Activated CD4-positive, alpha-beta T cell treated with anti-CD3 and anti-CD28 coated beads, Interleukin-2, amount 10 ng/mL, durations not matched to agents 24 days and 14 days (primary cell): ENCODE measurements around the gene CTNNA3. TPM values are rescaled to one million over a fixed set of nuclear protein-coding genes. Genes with fewer than 3 reads are reported as not detected.

Source experiments
- DNase-seq: peaks from one replicate; pipeline ENCODE4 v3.0.0; 2022
- H3K27ac Mint-ChIP-seq: one replicate; pipeline ENCODE4 v1.8.0; 2022; ENCODE audit warnings: mild to moderate bottlenecking, mixed read lengths
- H3K27me3 Mint-ChIP-seq: one replicate; pipeline ENCODE4 v1.8.0; 2022; ENCODE audit warnings: mixed read lengths
- H3K36me3 Mint-ChIP-seq: one replicate; pipeline ENCODE4 v1.8.0; 2022; ENCODE audit warnings: low read depth, mild to moderate bottlenecking, mixed read lengths
- H3K4me1 Mint-ChIP-seq: one replicate; pipeline ENCODE4 v1.8.0; 2021; ENCODE audit warnings: mixed read lengths
- H3K4me3 Mint-ChIP-seq: one replicate; pipeline ENCODE4 v1.8.0; 2022; ENCODE audit warnings: mild to moderate bottlenecking, moderate library complexity, mixed read lengths
- H3K9me3 Mint-ChIP-seq: one replicate; pipeline ENCODE4 v1.8.0; 2021; ENCODE audit warnings: mixed read lengths
- intact Hi-C: fragments of 100-400 bp; cut with micrococcal nuclease; formaldehyde crosslinking; loops from one replicate; pipeline ENCODE4 v1.15.1; 2023
- total RNA-seq: library from RNA; stranded (reverse); gene quantifications from 2 replicates; pipeline ENCODE4 v1.2.3, GENCODE V29; 2022

The CTNNA3 gene
- total RNA-seq, 1 donor from 2014 or later: not detected

GRCh38 chr10:66927251-66927935, 768.6 kb downstream of the CTNNA3 start:
- Mint-ChIP-seq H3K27ac (no peak overlapping the region), H3K27me3 (peaks cover 38% of the 10 kb centered on the region), H3K36me3 (no peaks in the 10 kb centered on the region), H3K4me1 (peaks cover 2% of the 10 kb centered on the region), H3K9me3 (no peaks in the 10 kb centered on the region), H3K4me3 (no peak overlapping the region)
- no peak for DNase-seq
- intact Hi-C loops: no loop called here

GRCh38 chr10:66926841-66927240, 769.2 kb downstream of the CTNNA3 start:
- peaks cover 38% of the 10 kb centered on the region for H3K27me3 Mint-ChIP-seq
- intact Hi-C loops: no loop called here
- peaks cover 2% of the 10 kb centered on the region for H3K4me1 Mint-ChIP-seq
- H3K27ac Mint-ChIP-seq: no peak overlapping the region
- no peaks in the 10 kb centered on the region for H3K9me3 Mint-ChIP-seq
- H3K36me3 Mint-ChIP-seq: no peaks in the 10 kb centered on the region
- DNase-seq: no peak
- no peak overlapping the region for H3K4me3 Mint-ChIP-seq

- Mint-ChIP-seq H3K4me1 (peaks cover 2% of the 10 kb centered on the region), H3K27ac (no peak within 1 kb of the TSS), H3K9me3 (no peaks in the 10 kb centered on the region), H3K36me3 (no peaks in the 10 kb centered on the region), H3K4me3 (no peak within 1 kb of the TSS), H3K27me3 (peaks cover 36% of the 10 kb centered on the region)
- intact Hi-C loops: no loop called here
- DNase-seq: peak; percentile 71
Observed at GRCh38 chr10:66925896-66926715, 769.9 kb downstream of the CTNNA3 start, which contains the start of gene LRRTM3. Gene LRRTM3 (plus strand): TSS chr10:66926036.

- intact Hi-C loops: no loop called here
- no peak overlapping the region for H3K4me3 Mint-ChIP-seq
- H3K9me3 Mint-ChIP-seq: no peaks in the 10 kb centered on the region
- no peak for DNase-seq
- H3K4me1 Mint-ChIP-seq: peaks cover 2% of the 10 kb centered on the region
- H3K27ac Mint-ChIP-seq: no peak overlapping the region
- H3K36me3 Mint-ChIP-seq: no peaks in the 10 kb centered on the region
- H3K27me3 Mint-ChIP-seq: peaks cover 36% of the 10 kb centered on the region
Observed at GRCh38 chr10:66925373-66925772, 770.6 kb downstream of the CTNNA3 start.

GRCh38 chr10:66924674-66925345, 771.2 kb downstream of the CTNNA3 start:
- H3K4me3 Mint-ChIP-seq: no peak overlapping the region
- intact Hi-C loops: no loop called here

GRCh38 chr10:66919248-66919647, 776.7 kb downstream of the CTNNA3 start:
- no peaks in the 10 kb centered on the region for H3K9me3 Mint-ChIP-seq
- no peaks in the 10 kb centered on the region for H3K4me1 Mint-ChIP-seq
- intact Hi-C loops: no loop called here
- H3K27me3 Mint-ChIP-seq: no peaks in the 10 kb centered on the region
- no peak overlapping the region for H3K27ac Mint-ChIP-seq
- no peak for DNase-seq
- no peak overlapping the region for H3K4me3 Mint-ChIP-seq
- no peaks in the 10 kb centered on the region for H3K36me3 Mint-ChIP-seq

More at GRCh38 chr10:66924674-66925345, 771.2 kb downstream of the CTNNA3 start:
- Mint-ChIP-seq H3K4me1 (peaks cover 2% of the 10 kb centered on the region), H3K27ac (no peak overlapping the region), H3K9me3 (no peaks in the 10 kb centered on the region), H3K27me3 (peaks cover 36% of the 10 kb centered on the region), H3K36me3 (no peaks in the 10 kb centered on the region)
- no peak for DNase-seq

GRCh38 chr10:66917104-66917503, 778.9 kb downstream of the CTNNA3 start:
- DNase-seq: no peak
- Mint-ChIP-seq H3K9me3 (no peaks in the 10 kb centered on the region), H3K4me3 (no peak overlapping the region), H3K4me1 (no peaks in the 10 kb centered on the region), H3K27ac (no peak overlapping the region), H3K36me3 (no peaks in the 10 kb centered on the region), H3K27me3 (no peaks in the 10 kb centered on the region)
- intact Hi-C loops: no loop called here

- Mint-ChIP-seq H3K9me3 (no peaks in the 10 kb centered on the region), H3K4me1 (no peaks in the 10 kb centered on the region), H3K4me3 (no peak overlapping the region), H3K36me3 (no peaks in the 10 kb centered on the region), H3K27me3 (no peaks in the 10 kb centered on the region), H3K27ac (no peak overlapping the region)
- no peak for DNase-seq
- intact Hi-C loops: no loop called here
Observed at GRCh38 chr10:66916030-66916429, 780.0 kb downstream of the CTNNA3 start.

- H3K36me3 Mint-ChIP-seq: no peaks in the 10 kb centered on the region
- H3K27ac Mint-ChIP-seq: no peak overlapping the region
- no peaks in the 10 kb centered on the region for H3K4me1 Mint-ChIP-seq
- H3K4me3 Mint-ChIP-seq: no peak overlapping the region
- DNase-seq: no peak
- H3K27me3 Mint-ChIP-seq: no peaks in the 10 kb centered on the region
- intact Hi-C loops: no loop called here
- H3K9me3 Mint-ChIP-seq: no peaks in the 10 kb centered on the region
Observed at GRCh38 chr10:66910671-66911070, 785.3 kb downstream of the CTNNA3 start.

- intact Hi-C loops: no loop called here
- Mint-ChIP-seq H3K4me1 (no peaks in the 10 kb centered on the region), H3K4me3 (no peak overlapping the region), H3K36me3 (no peaks in the 10 kb centered on the region), H3K27ac (no peak overlapping the region), H3K27me3 (no peaks in the 10 kb centered on the region), H3K9me3 (no peaks in the 10 kb centered on the region)
- no peak for DNase-seq
Observed at GRCh38 chr10:66892871-66893270, 803.1 kb downstream of the CTNNA3 start.

- Mint-ChIP-seq H3K4me1 (no peaks in the 10 kb centered on the region), H3K27me3 (no peaks in the 10 kb centered on the region), H3K4me3 (no peak overlapping the region), H3K27ac (no peak overlapping the region), H3K36me3 (no peaks in the 10 kb centered on the region), H3K9me3 (no peaks in the 10 kb centered on the region)
- DNase-seq: no peak
- intact Hi-C loops: no loop called here
Observed at GRCh38 chr10:66888237-66888636, 807.8 kb downstream of the CTNNA3 start.

GRCh38 chr10:66886848-66887247, 809.1 kb downstream of the CTNNA3 start:
- Mint-ChIP-seq H3K4me1 (no peaks in the 10 kb centered on the region), H3K27ac (no peak overlapping the region), H3K36me3 (no peaks in the 10 kb centered on the region), H3K9me3 (no peaks in the 10 kb centered on the region), H3K27me3 (no peaks in the 10 kb centered on the region), H3K4me3 (no peak overlapping the region)
- DNase-seq: no peak
- intact Hi-C loops: no loop called here

- no peak for DNase-seq
- Mint-ChIP-seq H3K4me3 (no peak overlapping the region), H3K9me3 (no peaks in the 10 kb centered on the region), H3K36me3 (no peaks in the 10 kb centered on the region), H3K4me1 (no peaks in the 10 kb centered on the region), H3K27me3 (no peaks in the 10 kb centered on the region), H3K27ac (no peak overlapping the region)
- intact Hi-C loops: no loop called here
Observed at GRCh38 chr10:66882271-66882670, 813.7 kb downstream of the CTNNA3 start.

- intact Hi-C loops: no loop called here
- Mint-ChIP-seq H3K36me3 (no peaks in the 10 kb centered on the region), H3K9me3 (no peaks in the 10 kb centered on the region), H3K4me1 (no peaks in the 10 kb centered on the region), H3K27me3 (no peaks in the 10 kb centered on the region), H3K27ac (no peak overlapping the region), H3K4me3 (no peak overlapping the region)
- no peak for DNase-seq
Observed at GRCh38 chr10:66881814-66882213, 814.2 kb downstream of the CTNNA3 start.
